ENCODE data around the gene MRPS23. TPM values are rescaled to one million over a fixed set of nuclear protein-coding genes. Genes with fewer than 3 reads are reported as not detected.

The MRPS23 gene
- total and polyA plus RNA-seq, 2 experiments from 2014 or later = 53.2 to 74.5 TPM

DNA sequence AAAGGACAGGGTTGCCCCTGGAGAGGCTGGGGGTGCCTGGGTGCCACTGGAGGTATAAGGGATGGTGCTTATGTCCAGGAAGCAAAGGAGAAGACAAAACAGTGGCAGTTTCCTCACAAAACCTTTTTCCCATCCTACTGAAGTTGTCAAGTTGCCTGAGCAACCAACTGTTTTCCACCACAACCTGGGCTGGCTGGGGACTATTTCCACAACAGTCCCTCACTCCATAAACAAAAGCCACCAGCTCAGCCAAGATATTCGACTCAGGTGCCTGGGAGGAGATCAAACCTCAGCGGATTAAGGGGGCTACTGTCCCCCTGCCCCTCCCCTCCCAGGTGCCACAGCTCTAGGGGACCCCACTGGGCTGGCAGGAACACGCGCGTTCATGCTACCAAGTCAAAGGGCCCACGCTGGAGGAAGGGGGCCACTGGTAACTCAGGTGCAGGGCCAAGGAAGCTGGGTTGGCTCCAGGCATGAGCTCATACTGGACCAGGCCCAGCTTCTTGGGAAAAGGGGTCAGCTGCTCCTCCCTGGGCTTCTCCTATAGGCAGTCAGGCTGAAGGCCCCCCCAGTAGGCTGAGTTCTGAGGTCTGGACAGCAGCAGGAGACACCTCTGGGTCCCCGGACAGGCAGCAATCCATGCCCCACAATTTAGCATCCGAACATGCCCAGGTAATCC, 45.7 kb upstream of the MRPS23 start (continued):
- TF ChIP-seq, protein P1, sequence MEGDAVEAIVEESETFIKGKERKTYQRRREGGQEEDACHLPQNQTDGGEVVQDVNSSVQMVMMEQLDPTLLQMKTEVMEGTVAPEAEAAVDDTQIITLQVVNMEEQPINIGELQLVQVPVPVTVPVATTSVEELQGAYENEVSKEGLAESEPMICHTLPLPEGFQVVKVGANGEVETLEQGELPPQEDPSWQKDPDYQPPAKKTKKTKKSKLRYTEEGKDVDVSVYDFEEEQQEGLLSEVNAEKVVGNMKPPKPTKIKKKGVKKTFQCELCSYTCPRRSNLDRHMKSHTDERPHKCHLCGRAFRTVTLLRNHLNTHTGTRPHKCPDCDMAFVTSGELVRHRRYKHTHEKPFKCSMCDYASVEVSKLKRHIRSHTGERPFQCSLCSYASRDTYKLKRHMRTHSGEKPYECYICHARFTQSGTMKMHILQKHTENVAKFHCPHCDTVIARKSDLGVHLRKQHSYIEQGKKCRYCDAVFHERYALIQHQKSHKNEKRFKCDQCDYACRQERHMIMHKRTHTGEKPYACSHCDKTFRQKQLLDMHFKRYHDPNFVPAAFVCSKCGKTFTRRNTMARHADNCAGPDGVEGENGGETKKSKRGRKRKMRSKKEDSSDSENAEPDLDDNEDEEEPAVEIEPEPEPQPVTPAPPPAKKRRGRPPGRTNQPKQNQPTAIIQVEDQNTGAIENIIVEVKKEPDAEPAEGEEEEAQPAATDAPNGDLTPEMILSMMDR (conservative IDR thresholded peaks at IDR 0.05; ENCODE audit: low read depth in 2 of 2) = no peak
- TF ChIP-seq, protein P2, sequence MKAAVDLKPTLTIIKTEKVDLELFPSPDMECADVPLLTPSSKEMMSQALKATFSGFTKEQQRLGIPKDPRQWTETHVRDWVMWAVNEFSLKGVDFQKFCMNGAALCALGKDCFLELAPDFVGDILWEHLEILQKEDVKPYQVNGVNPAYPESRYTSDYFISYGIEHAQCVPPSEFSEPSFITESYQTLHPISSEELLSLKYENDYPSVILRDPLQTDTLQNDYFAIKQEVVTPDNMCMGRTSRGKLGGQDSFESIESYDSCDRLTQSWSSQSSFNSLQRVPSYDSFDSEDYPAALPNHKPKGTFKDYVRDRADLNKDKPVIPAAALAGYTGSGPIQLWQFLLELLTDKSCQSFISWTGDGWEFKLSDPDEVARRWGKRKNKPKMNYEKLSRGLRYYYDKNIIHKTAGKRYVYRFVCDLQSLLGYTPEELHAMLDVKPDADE (IDR thresholded peaks at IDR 0.05) = no peak

DNA sequence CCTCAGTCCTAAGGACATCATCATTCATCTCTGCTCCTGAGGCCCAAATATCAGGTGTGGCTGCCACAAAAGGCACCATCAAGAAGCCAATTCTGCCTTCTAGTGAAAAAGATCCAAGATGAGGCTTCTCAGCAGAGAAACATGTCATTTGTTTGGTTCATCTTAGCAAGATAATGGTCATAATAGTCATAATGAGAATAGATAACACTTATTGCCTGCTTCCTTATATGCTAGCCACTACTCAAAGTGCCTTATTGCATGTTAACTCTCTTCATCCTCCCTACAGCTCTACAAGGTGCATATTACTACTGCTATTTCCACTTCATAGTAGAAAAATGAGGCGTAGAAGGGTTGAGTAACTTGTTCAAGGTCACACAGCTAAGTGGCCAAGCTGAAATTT, 45.0 kb upstream of the MRPS23 start:
- Mint-ChIP-seq H3K4me3 (no peak overlapping the region), H3K9me3 (no peaks in the 10 kb centered on the region), H3K27ac (no peak overlapping the region), H3K36me3 (ENCODE audit: low read depth) (no peaks in the 10 kb centered on the region), H3K4me1 (peaks cover 34% of the 10 kb centered on the region), H3K27me3 (ENCODE audit: insufficient read depth, low read depth, poor library complexity) (peaks cover 11% of the 10 kb centered on the region)
- Histone ChIP-seq H3F3A (replicated peaks; ENCODE audit: low read depth) (no peaks in the 10 kb centered on the region), H3K9me2 (ENCODE audit: insufficient read depth) (0 out of 2 replicates have a peak, but pooled peaks cover 3% of the 10 kb centered on the region), H3K36me3 (ENCODE audit: insufficient read depth) (no peaks in the 10 kb centered on the region), H3K4me1 (ENCODE audit: insufficient read depth) (peaks cover 23% of the 10 kb centered on the region), H3K27ac (ENCODE audit: low read depth) (peak overlapping the region; percentile 19; the same call in 1 of the 2 replicates), H3K79me2 (replicated peaks; ENCODE audit: insufficient read depth) (no peaks in the 10 kb centered on the region), H3K4me3 (no peak overlapping the region), H3K4me2 (no peak overlapping the region), H4K20me1 (replicated peaks; ENCODE audit: insufficient read depth) (no peaks in the 10 kb centered on the region), H2AFZ (no peak overlapping the region), H3K27me3 (ENCODE audit: insufficient read depth) (no peaks in the 10 kb centered on the region)
- DNase-seq (ENCODE audit: low spot score) (no peak), ATAC-seq (no peak)
- TF ChIP-seq, protein P3, sequence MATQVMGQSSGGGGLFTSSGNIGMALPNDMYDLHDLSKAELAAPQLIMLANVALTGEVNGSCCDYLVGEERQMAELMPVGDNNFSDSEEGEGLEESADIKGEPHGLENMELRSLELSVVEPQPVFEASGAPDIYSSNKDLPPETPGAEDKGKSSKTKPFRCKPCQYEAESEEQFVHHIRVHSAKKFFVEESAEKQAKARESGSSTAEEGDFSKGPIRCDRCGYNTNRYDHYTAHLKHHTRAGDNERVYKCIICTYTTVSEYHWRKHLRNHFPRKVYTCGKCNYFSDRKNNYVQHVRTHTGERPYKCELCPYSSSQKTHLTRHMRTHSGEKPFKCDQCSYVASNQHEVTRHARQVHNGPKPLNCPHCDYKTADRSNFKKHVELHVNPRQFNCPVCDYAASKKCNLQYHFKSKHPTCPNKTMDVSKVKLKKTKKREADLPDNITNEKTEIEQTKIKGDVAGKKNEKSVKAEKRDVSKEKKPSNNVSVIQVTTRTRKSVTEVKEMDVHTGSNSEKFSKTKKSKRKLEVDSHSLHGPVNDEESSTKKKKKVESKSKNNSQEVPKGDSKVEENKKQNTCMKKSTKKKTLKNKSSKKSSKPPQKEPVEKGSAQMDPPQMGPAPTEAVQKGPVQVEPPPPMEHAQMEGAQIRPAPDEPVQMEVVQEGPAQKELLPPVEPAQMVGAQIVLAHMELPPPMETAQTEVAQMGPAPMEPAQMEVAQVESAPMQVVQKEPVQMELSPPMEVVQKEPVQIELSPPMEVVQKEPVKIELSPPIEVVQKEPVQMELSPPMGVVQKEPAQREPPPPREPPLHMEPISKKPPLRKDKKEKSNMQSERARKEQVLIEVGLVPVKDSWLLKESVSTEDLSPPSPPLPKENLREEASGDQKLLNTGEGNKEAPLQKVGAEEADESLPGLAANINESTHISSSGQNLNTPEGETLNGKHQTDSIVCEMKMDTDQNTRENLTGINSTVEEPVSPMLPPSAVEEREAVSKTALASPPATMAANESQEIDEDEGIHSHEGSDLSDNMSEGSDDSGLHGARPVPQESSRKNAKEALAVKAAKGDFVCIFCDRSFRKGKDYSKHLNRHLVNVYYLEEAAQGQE (IDR thresholded peaks at IDR 0.05; ENCODE audit: unreplicated experiment) = no peak
- TF ChIP-seq EZH2phosphoT487 (IDR thresholded peaks at IDR 0.05; ENCODE audit: unreplicated experiment) (no peak), ZNF114 (CRISPR knock-in tag; IDR thresholded peaks at IDR 0.05) (no peak), POLR2AphosphoS5 (IDR thresholded peaks at IDR 0.05; ENCODE audit: low read depth) (no peak), JUNB (IDR thresholded peaks at IDR 0.05; ENCODE audit: unreplicated experiment) (no peak), STAT1 (IDR thresholded peaks at IDR 0.05; ENCODE audit: unreplicated experiment) (no peak), CREB1 (CRISPR knock-in tag; IDR thresholded peaks at IDR 0.05; ENCODE audit: low read depth) (no peak), ZNF331 (CRISPR knock-in tag; IDR thresholded peaks at IDR 0.05; ENCODE audit: low read depth) (no peak), EZH2 (IDR thresholded peaks at IDR 0.05; ENCODE audit: low read depth, unreplicated experiment) (no peak)
- TF ChIP-seq, protein P4, sequence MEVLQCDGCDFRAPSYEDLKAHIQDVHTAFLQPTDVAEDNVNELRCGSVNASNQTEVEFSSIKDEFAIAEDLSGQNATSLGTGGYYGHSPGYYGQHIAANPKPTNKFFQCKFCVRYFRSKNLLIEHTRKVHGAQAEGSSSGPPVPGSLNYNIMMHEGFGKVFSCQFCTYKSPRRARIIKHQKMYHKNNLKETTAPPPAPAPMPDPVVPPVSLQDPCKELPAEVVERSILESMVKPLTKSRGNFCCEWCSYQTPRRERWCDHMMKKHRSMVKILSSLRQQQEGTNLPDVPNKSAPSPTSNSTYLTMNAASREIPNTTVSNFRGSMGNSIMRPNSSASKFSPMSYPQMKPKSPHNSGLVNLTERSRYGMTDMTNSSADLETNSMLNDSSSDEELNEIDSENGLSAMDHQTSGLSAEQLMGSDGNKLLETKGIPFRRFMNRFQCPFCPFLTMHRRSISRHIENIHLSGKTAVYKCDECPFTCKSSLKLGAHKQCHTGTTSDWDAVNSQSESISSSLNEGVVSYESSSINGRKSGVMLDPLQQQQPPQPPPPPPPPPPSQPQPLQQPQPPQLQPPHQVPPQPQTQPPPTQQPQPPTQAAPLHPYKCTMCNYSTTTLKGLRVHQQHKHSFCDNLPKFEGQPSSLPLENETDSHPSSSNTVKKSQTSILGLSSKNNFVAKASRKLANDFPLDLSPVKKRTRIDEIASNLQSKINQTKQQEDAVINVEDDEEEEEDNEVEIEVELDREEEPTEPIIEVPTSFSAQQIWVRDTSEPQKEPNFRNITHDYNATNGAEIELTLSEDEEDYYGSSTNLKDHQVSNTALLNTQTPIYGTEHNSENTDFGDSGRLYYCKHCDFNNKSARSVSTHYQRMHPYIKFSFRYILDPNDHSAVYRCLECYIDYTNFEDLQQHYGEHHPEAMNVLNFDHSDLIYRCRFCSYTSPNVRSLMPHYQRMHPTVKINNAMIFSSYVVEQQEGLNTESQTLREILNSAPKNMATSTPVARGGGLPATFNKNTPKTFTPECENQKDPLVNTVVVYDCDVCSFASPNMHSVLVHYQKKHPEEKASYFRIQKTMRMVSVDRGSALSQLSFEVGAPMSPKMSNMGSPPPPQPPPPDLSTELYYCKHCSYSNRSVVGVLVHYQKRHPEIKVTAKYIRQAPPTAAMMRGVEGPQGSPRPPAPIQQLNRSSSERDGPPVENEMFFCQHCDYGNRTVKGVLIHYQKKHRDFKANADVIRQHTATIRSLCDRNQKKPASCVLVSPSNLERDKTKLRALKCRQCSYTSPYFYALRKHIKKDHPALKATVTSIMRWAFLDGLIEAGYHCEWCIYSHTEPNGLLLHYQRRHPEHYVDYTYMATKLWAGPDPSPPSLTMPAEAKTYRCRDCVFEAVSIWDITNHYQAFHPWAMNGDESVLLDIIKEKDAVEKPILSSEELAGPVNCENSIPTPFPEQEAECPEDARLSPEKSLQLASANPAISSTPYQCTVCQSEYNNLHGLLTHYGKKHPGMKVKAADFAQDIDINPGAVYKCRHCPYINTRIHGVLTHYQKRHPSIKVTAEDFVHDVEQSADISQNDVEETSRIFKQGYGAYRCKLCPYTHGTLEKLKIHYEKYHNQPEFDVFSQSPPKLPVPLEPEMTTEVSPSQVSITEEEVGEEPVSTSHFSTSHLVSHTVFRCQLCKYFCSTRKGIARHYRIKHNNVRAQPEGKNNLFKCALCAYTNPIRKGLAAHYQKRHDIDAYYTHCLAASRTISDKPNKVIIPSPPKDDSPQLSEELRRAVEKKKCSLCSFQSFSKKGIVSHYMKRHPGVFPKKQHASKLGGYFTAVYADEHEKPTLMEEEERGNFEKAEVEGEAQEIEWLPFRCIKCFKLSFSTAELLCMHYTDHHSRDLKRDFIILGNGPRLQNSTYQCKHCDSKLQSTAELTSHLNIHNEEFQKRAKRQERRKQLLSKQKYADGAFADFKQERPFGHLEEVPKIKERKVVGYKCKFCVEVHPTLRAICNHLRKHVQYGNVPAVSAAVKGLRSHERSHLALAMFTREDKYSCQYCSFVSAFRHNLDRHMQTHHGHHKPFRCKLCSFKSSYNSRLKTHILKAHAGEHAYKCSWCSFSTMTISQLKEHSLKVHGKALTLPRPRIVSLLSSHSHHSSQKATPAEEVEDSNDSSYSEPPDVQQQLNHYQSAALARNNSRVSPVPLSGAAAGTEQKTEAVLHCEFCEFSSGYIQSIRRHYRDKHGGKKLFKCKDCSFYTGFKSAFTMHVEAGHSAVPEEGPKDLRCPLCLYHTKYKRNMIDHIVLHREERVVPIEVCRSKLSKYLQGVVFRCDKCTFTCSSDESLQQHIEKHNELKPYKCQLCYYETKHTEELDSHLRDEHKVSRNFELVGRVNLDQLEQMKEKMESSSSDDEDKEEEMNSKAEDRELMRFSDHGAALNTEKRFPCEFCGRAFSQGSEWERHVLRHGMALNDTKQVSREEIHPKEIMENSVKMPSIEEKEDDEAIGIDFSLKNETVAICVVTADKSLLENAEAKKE (CRISPR knock-in tag; IDR thresholded peaks at IDR 0.05) = no peak
